Measurements from ENCODE around the gene SLC43A2. TPM values are rescaled to one million over a fixed set of nuclear protein-coding genes. Genes with fewer than 3 reads are reported as not detected.

Gene SLC43A2
- total and polyA plus RNA-seq, 2 donors (not counting 3 experiments of a cell fraction or from before 2014, with no cell fraction given): 41.7 to 52.0 TPM

DNA sequence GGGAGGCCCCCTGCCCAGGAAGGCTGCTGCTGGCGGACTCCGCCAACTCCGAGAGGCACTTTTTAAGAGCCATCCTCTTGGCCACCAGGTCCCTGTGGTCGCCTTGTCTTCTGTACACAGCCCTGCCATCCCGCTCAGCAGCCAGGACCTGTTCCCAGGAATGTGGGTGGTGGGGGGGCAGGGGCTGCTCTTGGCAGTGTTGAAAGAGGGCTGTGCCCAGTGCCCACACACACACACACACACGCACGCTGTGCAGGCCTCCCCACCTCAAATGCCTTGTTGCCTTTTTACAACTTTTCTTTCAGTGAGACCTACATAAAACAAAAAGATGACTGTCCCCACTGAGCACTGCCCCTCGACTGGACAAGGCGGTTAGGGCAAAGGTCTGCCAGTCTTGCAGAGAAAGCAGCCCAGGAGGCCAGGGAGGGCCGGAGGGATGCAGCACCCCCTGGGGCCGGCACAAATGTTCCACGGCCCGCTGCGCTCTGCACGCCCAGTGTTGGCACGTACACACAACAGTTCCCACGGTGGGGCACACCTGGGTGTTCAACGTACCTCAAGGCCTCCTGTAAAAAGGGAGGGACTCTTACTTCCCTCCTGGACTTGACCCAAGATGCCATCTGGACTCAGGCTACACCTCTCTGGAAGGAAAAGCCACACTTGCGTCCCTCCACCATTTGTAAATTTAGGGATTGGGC lies 47.5 kb downstream of the SLC43A2 start:
- no peaks in the 10 kb centered on the region for H3K79me2 ChIP-seq (ENCODE audit: control insufficient read depth, insufficient read depth, low read length)
- TF ChIP-seq POLR2A (IDR thresholded peaks at IDR 0.05; ENCODE audit: low read depth, low read length) (no peak), MYC (IDR thresholded peaks at IDR 0.05; ENCODE audit: low read depth, low read length) (no peak), EZH2 (IDR thresholded peaks at IDR 0.05; ENCODE audit: borderline replicate concordance, low read depth, low read length, severe bottlenecking) (no peak), JUN (IDR thresholded peaks at IDR 0.05; ENCODE audit: borderline replicate concordance, insufficient read depth, insufficient read length, low read depth) (no peak), POLR2AphosphoS5 (IDR thresholded peaks at IDR 0.05; ENCODE audit: insufficient read depth, low read depth, low read length) (no peak), GATA2 (IDR thresholded peaks at IDR 0.05; ENCODE audit: insufficient read depth, insufficient read length, low read depth, low read length) (no peak), FOS (IDR thresholded peaks at IDR 0.05; ENCODE audit: borderline replicate concordance, insufficient read depth, low read length) (no peak)
- TF ChIP-seq, protein P1, sequence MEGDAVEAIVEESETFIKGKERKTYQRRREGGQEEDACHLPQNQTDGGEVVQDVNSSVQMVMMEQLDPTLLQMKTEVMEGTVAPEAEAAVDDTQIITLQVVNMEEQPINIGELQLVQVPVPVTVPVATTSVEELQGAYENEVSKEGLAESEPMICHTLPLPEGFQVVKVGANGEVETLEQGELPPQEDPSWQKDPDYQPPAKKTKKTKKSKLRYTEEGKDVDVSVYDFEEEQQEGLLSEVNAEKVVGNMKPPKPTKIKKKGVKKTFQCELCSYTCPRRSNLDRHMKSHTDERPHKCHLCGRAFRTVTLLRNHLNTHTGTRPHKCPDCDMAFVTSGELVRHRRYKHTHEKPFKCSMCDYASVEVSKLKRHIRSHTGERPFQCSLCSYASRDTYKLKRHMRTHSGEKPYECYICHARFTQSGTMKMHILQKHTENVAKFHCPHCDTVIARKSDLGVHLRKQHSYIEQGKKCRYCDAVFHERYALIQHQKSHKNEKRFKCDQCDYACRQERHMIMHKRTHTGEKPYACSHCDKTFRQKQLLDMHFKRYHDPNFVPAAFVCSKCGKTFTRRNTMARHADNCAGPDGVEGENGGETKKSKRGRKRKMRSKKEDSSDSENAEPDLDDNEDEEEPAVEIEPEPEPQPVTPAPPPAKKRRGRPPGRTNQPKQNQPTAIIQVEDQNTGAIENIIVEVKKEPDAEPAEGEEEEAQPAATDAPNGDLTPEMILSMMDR (IDR thresholded peaks at IDR 0.05; ENCODE audit: extremely low read depth in 1 of 2, insufficient read depth in 1 of 2, low read depth in 1 of 2, low read length in 2 of 2): no peak
- TF ChIP-seq, protein P2, sequence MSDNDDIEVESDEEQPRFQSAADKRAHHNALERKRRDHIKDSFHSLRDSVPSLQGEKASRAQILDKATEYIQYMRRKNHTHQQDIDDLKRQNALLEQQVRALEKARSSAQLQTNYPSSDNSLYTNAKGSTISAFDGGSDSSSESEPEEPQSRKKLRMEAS (IDR thresholded peaks at IDR 0.05; ENCODE audit: insufficient read depth, insufficient read length): no peak
- no TSS peak for BruUV-seq (replicated peaks)
- no peaks in the 10 kb centered on the region for H3K9me1 ChIP-seq (replicated peaks; ENCODE audit: control insufficient read depth, extremely low read depth, insufficient read depth, low read length)
- POLR2A ChIA-PET: no interaction called here
- H3K4me2 ChIP-seq (ENCODE audit: insufficient read depth, low read length): no peak overlapping the region
- intact Hi-C loops (cut with micrococcal nuclease): no loop called here
- CTCF ChIA-PET: interaction anchor here (1.0 kb wide), 1 partner anchor 49 kb away, joined by 3 read pairs; no protein-coding TSS in a partner anchor
- H3K4me1 ChIP-seq (ENCODE audit: control insufficient read depth, extremely low read depth, insufficient read depth, low read length): peaks cover 7% of the 10 kb centered on the region
- H2AFZ ChIP-seq (ENCODE audit: low read depth, low read length): no peak overlapping the region
- H4K20me1 ChIP-seq (replicated peaks; ENCODE audit: control insufficient read depth, extremely low read depth, insufficient read depth, low read length): no peaks in the 10 kb centered on the region
- H3K9ac ChIP-seq (replicated peaks; ENCODE audit: extremely low read depth, insufficient read depth, low read length): no peak overlapping the region
- H3K27me3 ChIP-seq (ENCODE audit: control insufficient read depth in 2 of 2, insufficient read depth in 2 of 2, low read length in 2 of 2): no peaks in the 10 kb centered on the region
- H3K27ac ChIP-seq (ENCODE audit: insufficient read depth, low read depth, low read length): no peak overlapping the region
- dilution Hi-C loops (cut with MboI; ENCODE audit: extremely low pct_ligation_motif_present, low sequenced_read_pairs): no loop called here
- FAIRE-seq: no peak
- DNase-seq (ENCODE audit: low read depth, low spot score): no peak
- no peaks in the 10 kb centered on the region for H3K9me3 ChIP-seq (replicated peaks; ENCODE audit: control insufficient read depth, insufficient read depth, low read length)
- H3K36me3 ChIP-seq (ENCODE audit: control insufficient read depth in 2 of 2, extremely low read depth in 1 of 2, insufficient read depth in 2 of 2, low read length in 2 of 2): peaks cover 0 to 2% of the 10 kb centered on the region in 2 experiments
- no peak overlapping the region for H3K4me3 ChIP-seq (replicated peaks in 1 of 3; ENCODE audit: insufficient read depth in 1 of 3, low read depth in 1 of 3, low read length in 3 of 3)

Data from endothelial cell of umbilical vein (primary cell).